ENCODE results near the gene CELF1. TPM values are rescaled to one million over a fixed set of nuclear protein-coding genes. Genes with fewer than 3 reads are reported as not detected.
"Not testable (repeated sequence)": the region's sequence is repeated elsewhere in the genome, so short reads cannot be mapped to it uniquely, and the experiment has no call there.

The CELF1 gene
- total and polyA plus RNA-seq, 11 donors = 27.3 to 111 (median 85.5) TPM

DNA sequence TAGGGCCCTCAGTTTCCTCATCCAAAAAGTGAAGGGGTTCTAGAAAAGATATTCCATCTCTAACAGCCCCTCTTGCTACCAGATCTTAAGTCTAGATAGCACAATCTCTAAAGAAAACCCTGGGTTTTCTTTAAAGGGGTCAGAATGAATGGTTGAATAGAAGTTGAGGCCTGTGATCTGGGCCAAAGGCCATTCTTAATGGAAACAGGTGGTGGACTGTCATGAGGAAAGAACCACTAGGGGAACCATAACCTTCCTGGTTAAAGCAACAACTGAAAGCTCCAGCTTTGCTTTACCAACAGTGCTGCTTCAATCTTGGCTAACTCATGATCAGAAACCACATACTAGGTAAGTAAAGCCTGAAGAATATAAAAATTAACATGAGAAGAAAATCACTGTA, 1.8 kb downstream of the CELF1 start:
- no peaks in the 10 kb centered on the region for H3K27me3 ChIP-seq
- ATAC-seq (no peak), DNase-seq (no peak)
- TF ChIP-seq, protein P1, sequence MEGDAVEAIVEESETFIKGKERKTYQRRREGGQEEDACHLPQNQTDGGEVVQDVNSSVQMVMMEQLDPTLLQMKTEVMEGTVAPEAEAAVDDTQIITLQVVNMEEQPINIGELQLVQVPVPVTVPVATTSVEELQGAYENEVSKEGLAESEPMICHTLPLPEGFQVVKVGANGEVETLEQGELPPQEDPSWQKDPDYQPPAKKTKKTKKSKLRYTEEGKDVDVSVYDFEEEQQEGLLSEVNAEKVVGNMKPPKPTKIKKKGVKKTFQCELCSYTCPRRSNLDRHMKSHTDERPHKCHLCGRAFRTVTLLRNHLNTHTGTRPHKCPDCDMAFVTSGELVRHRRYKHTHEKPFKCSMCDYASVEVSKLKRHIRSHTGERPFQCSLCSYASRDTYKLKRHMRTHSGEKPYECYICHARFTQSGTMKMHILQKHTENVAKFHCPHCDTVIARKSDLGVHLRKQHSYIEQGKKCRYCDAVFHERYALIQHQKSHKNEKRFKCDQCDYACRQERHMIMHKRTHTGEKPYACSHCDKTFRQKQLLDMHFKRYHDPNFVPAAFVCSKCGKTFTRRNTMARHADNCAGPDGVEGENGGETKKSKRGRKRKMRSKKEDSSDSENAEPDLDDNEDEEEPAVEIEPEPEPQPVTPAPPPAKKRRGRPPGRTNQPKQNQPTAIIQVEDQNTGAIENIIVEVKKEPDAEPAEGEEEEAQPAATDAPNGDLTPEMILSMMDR (IDR thresholded peaks at IDR 0.05) = peak in 7 of 12 donors; percentile 14 to 37 (median 22)
- TF ChIP-seq POLR2A (IDR thresholded peaks at IDR 0.05) = no peak
- H3K4me3 ChIP-seq = peak overlapping the region in 6 of 12 donors; percentile 84 to 98 (median 92)
- H3K36me3 ChIP-seq = peaks cover 0 to 9% (median 0%) of the 10 kb centered on the region in 9 donors
- H3K4me1 ChIP-seq = peaks cover 6 to 63% (median 29%) of the 10 kb centered on the region in 12 donors
- intact Hi-C loops (cut with DNase I) = loop anchor here in 6 of 10 donors (5.0 to 10.0 kb wide), 7 partner anchors 34 to 84 kb away; no protein-coding TSS in a partner anchor
- H3K9me3 ChIP-seq = no peaks in the 10 kb centered on the region
- peak overlapping the region in 6 of 12 donors; percentile 5 to 95 (median 86) for H3K27ac ChIP-seq

DNA sequence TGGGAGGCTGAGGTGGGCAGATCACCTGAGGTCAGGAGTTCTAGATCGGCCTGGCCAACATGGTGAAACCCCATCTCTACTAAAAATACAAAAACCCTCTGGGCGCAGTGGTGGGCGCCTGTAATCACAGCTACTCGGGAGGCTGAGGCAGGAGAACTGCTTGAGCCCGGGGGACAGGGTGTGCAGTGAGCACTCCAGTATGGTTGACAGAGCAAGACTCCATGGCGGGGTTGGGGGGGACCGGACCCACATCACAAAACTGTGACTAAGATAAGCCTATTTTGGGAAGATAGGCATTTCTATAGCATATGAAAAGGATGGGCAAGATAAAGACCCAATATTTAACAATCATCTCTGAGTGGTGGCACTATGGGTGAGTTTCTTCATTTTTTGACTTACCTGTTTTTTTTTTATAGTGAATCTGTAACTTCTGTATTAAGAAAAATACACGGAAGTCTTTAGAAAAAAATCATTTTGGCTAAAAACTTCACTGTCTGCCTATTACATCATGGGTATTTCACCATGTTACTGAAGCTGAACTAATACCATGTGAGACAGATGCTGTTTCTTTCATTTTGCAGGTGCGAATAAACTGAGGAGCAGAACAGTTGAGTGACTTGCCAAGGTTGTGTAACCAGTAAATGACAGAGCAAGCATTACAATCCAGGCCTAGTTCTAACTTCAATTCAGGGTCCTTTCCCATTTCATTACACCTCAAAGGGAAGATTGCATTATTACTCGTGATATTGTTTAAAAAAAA, 2.5 kb downstream of the CELF1 start:
- DNase-seq = no peak
- peaks cover 0 to 9% (median 0%) of the 10 kb centered on the region in 9 donors for H3K36me3 ChIP-seq
- H3K27me3 ChIP-seq = no peaks in the 10 kb centered on the region
- intact Hi-C loops (cut with DNase I) = loop anchor here in 6 of 10 donors (5.0 to 10.0 kb wide), 7 partner anchors 33 to 83 kb away; no protein-coding TSS in a partner anchor
- no peak for ATAC-seq
- TF ChIP-seq, protein P1 (IDR thresholded peaks at IDR 0.05) = no peak
- no peak for TF ChIP-seq POLR2A (IDR thresholded peaks at IDR 0.05)
- H3K4me3 ChIP-seq = peak overlapping the region in 1 of 12 donors; percentile 86
- H3K4me1 ChIP-seq = peaks cover 6 to 63% (median 29%) of the 10 kb centered on the region in 12 donors
- no peaks in the 10 kb centered on the region for H3K9me3 ChIP-seq
- peak overlapping the region in 5 of 12 donors; percentile 5 to 95 (median 86) for H3K27ac ChIP-seq
- 80 to 89% (median 86%) methylated on average over 10 of the region's 10 CpGs for WGBS, 4 donors

DNA sequence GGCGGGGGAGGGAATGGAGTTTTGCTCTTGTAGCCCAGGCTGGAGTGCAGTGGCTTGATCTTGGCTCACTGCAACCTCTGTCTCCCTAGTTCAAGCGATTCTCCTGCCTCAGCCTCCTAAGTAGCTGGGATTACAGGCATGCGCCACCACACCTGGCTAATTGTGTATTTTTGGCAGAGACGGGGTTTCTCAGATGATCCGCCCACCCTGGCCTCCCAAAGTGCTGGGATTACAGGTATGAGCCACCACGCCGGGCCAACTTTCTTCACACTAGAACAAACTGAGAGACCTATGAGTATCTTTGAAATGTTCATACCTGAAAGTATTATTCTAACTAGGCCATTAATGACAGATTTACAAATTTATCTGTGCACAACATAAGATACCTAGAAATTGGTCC, 6.7 kb downstream of the CELF1 start:
- not testable (repeated sequence) for H3K4me3 ChIP-seq, H3K27me3 ChIP-seq, ATAC-seq, H3K36me3 ChIP-seq, DNase-seq, H3K9me3 ChIP-seq, H3K27ac ChIP-seq
- intact Hi-C loops (cut with DNase I) = loop anchor here in 2 of 10 donors (10.0 kb wide), 2 partner anchors 51 to 61 kb away; no protein-coding TSS in a partner anchor
- H3K4me1 ChIP-seq = peaks cover under 1 to 66% (median 28%) of the 10 kb centered on the region in 12 donors
- 89 to 97% (median 93%) methylated on average over 7 of the region's 7 CpGs for WGBS, 4 donors

DNA sequence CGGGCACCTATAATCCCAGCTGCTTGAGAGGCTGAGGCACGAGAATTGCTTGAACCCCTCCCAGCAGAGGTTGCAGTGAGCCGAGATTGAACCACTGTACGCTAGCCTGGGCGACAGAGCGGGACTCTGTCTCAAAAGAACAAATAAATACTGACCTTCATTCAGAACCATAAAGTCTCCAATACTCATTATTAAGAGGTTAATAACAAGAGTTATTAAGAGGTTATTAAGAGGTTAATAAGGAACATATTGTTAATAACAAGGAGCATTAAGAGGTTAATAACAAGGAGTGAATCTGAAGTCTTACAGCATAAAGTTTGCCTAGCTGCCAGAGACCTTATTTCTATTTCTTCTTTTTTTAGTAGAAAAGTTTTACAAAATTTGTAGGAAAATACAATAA, 7.6 kb downstream of the CELF1 start:
- ATAC-seq (no peak), DNase-seq (no peak)
- no peak overlapping the region for H3K27ac ChIP-seq
- H3K9me3 ChIP-seq = no peaks in the 10 kb centered on the region
- TF ChIP-seq, protein P1 (IDR thresholded peaks at IDR 0.05) = no peak
- TF ChIP-seq POLR2A (IDR thresholded peaks at IDR 0.05) = no peak
- intact Hi-C loops (cut with DNase I) = loop anchor here in 2 of 10 donors (10.0 kb wide), 2 partner anchors 50 to 60 kb away; no protein-coding TSS in a partner anchor
- H3K4me1 ChIP-seq = peaks cover 0 to 66% (median 24%) of the 10 kb centered on the region in 12 donors
- no peak overlapping the region for H3K4me3 ChIP-seq
- peaks cover 0 to 6% (median 0%) of the 10 kb centered on the region in 9 donors for H3K36me3 ChIP-seq
- 96 to 99% (median 97%) methylated on average over 6 of the region's 6 CpGs for WGBS, 4 donors
- no peaks in the 10 kb centered on the region for H3K27me3 ChIP-seq
